Natural killer cell (primary cell): ENCODE measurements around the gene KIRREL1. TPM values are rescaled to one million over a fixed set of nuclear protein-coding genes. Genes with fewer than 3 reads are reported as not detected.

Source experiments
- ATAC-seq, 3 donors: fragments of 150-1000 bp in 2 of 3; fragments of 200-7000 bp in 1 of 3; cut with Tn5 transposase; 1 replicate in 1 of 3; 2 replicates in 2 of 3; pipeline ENCODE4 v1.10.0; 2021; ENCODE audit warnings: mild to moderate bottlenecking in 2 of 3, moderate library complexity in 2 of 3
- DNase-seq, 2 donors: peaks; one replicate each; pipeline versions ENCODE4 v3.0.0 to v3.0.0-alpha.2; 2013 to 2021; ENCODE audit warnings: mixed read lengths in 1 of 2
- H3K27ac ChIP-seq: one replicate; pipeline ENCODE4 v1.5.1; 2013; ENCODE audit warnings: mild to moderate bottlenecking, low read length
- H3K27me3 ChIP-seq: one replicate; pipeline ENCODE4 v1.6.1; 2013; ENCODE audit warnings: low read length; ENCODE audit not compliant: control insufficient read depth, insufficient read depth
- H3K36me3 ChIP-seq: one replicate; pipeline ENCODE4 v1.6.1; 2013; ENCODE audit warnings: low read length; ENCODE audit not compliant: control insufficient read depth, insufficient read depth
- H3K4me1 ChIP-seq: one replicate; pipeline ENCODE4 v1.6.1; 2013; ENCODE audit warnings: low read length; ENCODE audit not compliant: control insufficient read depth, insufficient read depth
- H3K4me3 ChIP-seq: one replicate; pipeline ENCODE4 v1.5.1; 2013; ENCODE audit warnings: low read length
- H3K9me3 ChIP-seq: one replicate; pipeline ENCODE4 v1.6.1; 2013; ENCODE audit warnings: low read length; ENCODE audit not compliant: control insufficient read depth, insufficient read depth
- H3K27ac Mint-ChIP-seq, 2 donors: one replicate each; pipeline ENCODE4 v1.8.0; 2022; ENCODE audit warnings: mild to moderate bottlenecking in 2 of 2, mixed read lengths in 2 of 2, moderate library complexity in 1 of 2
- H3K27me3 Mint-ChIP-seq, 2 donors: one replicate each; pipeline ENCODE4 v1.8.0; 2022; ENCODE audit warnings: low read depth in 2 of 2, mixed read lengths in 2 of 2
- H3K36me3 Mint-ChIP-seq: one replicate; pipeline ENCODE4 v1.8.0; 2022; ENCODE audit warnings: mixed read lengths
- H3K4me1 Mint-ChIP-seq, 2 donors: one replicate each; pipeline ENCODE4 v1.8.0; 2022; ENCODE audit warnings: mixed read lengths in 2 of 2
- H3K4me3 Mint-ChIP-seq: one replicate; pipeline ENCODE4 v1.8.0; 2022; ENCODE audit warnings: mild to moderate bottlenecking, moderate library complexity, mixed read lengths
- H3K9me3 Mint-ChIP-seq, 2 donors: one replicate each; pipeline ENCODE4 v1.8.0; 2022; ENCODE audit warnings: mixed read lengths in 2 of 2
- CTCF ChIP-seq: fragments of 200-600 bp; IDR thresholded peaks from one replicate; pipeline ENCODE4 v1.8.0; 2022; ENCODE audit warnings: antibody characterized with exemption
- WGBS: methylation state at CpG from one replicate; pipeline ENCODE4 v1.1.7; 2013; ENCODE audit warnings: missing lambda C conversion rate; ENCODE audit not compliant: insufficient coverage; 5-methylcytosine and 5-hydroxymethylcytosine counted together
- intact Hi-C: fragments of 100-400 bp; cut with micrococcal nuclease; formaldehyde crosslinking; loops from one replicate; pipeline ENCODE4 v1.14.2; 2022
- total RNA-seq, 4 donors: library from RNA; stranded (reverse); fragments of 120-200 nt in 1 of 4; gene quantifications; one replicate each; pipeline versions ENCODE4 v1.2.3 to v1.2.4, GENCODE V29; 2013 to 2022

KIRREL1 gene
- total RNA-seq, 3 donors from 2014 or later (not counting 1 experiment from before 2014, with no cell fraction given), result not detected

- Histone ChIP-seq H3K27me3 (no peaks in the 10 kb centered on the region), H3K9me3 (no peaks in the 10 kb centered on the region), H3K4me3 (no peak overlapping the region), H3K36me3 (no peaks in the 10 kb centered on the region), H3K4me1 (peaks cover 17% of the 10 kb centered on the region), H3K27ac (no peak overlapping the region)
- Mint-ChIP-seq H3K27me3 (no peaks in the 10 kb centered on the region), H3K27ac (no peak overlapping the region), H3K4me3 (no peak overlapping the region), H3K4me1 (peaks cover 30 to 35% of the 10 kb centered on the region in 2 donors), H3K36me3 (no peaks in the 10 kb centered on the region), H3K9me3 (no peaks in the 10 kb centered on the region)
- DNase-seq (no peak), ATAC-seq (no peak)
- no peak for TF ChIP-seq CTCF
- 98% methylated on average over 5 of the region's 6 CpGs for WGBS
- intact Hi-C loops, result no loop called here
Measured at GRCh38 chr1:158146165-158146564, 152.7 kb downstream of the KIRREL1 start.

GRCh38 chr1:158146739-158147138 lies 153.3 kb downstream of the KIRREL1 start:
- Histone ChIP-seq H3K27ac (no peak overlapping the region), H3K36me3 (no peaks in the 10 kb centered on the region), H3K9me3 (no peaks in the 10 kb centered on the region), H3K27me3 (no peaks in the 10 kb centered on the region), H3K4me1 (peaks cover 17% of the 10 kb centered on the region), H3K4me3 (no peak overlapping the region)
- H3K4me1 Mint-ChIP-seq, result peaks cover 30 to 35% of the 10 kb centered on the region in 2 donors
- peak overlapping the region in 1 of 2 donors; percentile 35 for H3K27ac Mint-ChIP-seq
- H3K4me3 Mint-ChIP-seq, result no peak overlapping the region
- intact Hi-C loops, result no loop called here
- DNase-seq (no peak), ATAC-seq (no peak)
- WGBS, result 95% methylated on average over 1 of the region's 2 CpGs
- no peak for TF ChIP-seq CTCF
- no peaks in the 10 kb centered on the region for H3K36me3 Mint-ChIP-seq
- H3K27me3 Mint-ChIP-seq, result no peaks in the 10 kb centered on the region
- H3K9me3 Mint-ChIP-seq, result no peaks in the 10 kb centered on the region

GRCh38 chr1:158147401-158147800 lies 154.0 kb downstream of the KIRREL1 start:
- no peak overlapping the region for H3K27ac ChIP-seq
- H3K27me3 ChIP-seq, result no peaks in the 10 kb centered on the region
- WGBS, result 64% methylated on average over 2 of the region's 2 CpGs
- H3K9me3 Mint-ChIP-seq, result no peaks in the 10 kb centered on the region
- H3K4me3 Mint-ChIP-seq, result peak overlapping the region; percentile 25
- H3K36me3 Mint-ChIP-seq, result no peaks in the 10 kb centered on the region
- H3K4me1 ChIP-seq, result peaks cover 17% of the 10 kb centered on the region
- intact Hi-C loops, result no loop called here
- no peaks in the 10 kb centered on the region for H3K9me3 ChIP-seq
- no peaks in the 10 kb centered on the region for H3K36me3 ChIP-seq
- TF ChIP-seq CTCF, result no peak
- H3K4me1 Mint-ChIP-seq, result peaks cover 30 to 35% of the 10 kb centered on the region in 2 donors
- DNase-seq (no peak), ATAC-seq (no peak)
- H3K4me3 ChIP-seq, result no peak overlapping the region
- peak overlapping the region in 1 of 2 donors; percentile 35 for H3K27ac Mint-ChIP-seq
- H3K27me3 Mint-ChIP-seq, result peaks cover 0 to under 1% of the 10 kb centered on the region in 2 donors

- Mint-ChIP-seq H3K4me1 (peaks cover 30 to 35% of the 10 kb centered on the region in 2 donors), H3K36me3 (no peaks in the 10 kb centered on the region), H3K27ac (peak overlapping the region in 1 of 2 donors; percentile 89), H3K9me3 (no peaks in the 10 kb centered on the region), H3K4me3 (peak overlapping the region; percentile 55), H3K27me3 (peaks cover 2 to 6% of the 10 kb centered on the region in 2 donors)
- Histone ChIP-seq H3K4me3 (no peak overlapping the region), H3K4me1 (peaks cover 17% of the 10 kb centered on the region), H3K9me3 (no peaks in the 10 kb centered on the region), H3K27ac (no peak overlapping the region), H3K27me3 (no peaks in the 10 kb centered on the region), H3K36me3 (no peaks in the 10 kb centered on the region)
- DNase-seq (no peak), ATAC-seq (no peak)
- WGBS, result 77% methylated on average over 3 of the region's 3 CpGs
- intact Hi-C loops, result no loop called here
- no peak for TF ChIP-seq CTCF
Measured at GRCh38 chr1:158147869-158148268, 154.4 kb downstream of the KIRREL1 start.
